ENCODE measurements around the gene ZNF536. TPM values are rescaled to one million over a fixed set of nuclear protein-coding genes. Genes with fewer than 3 reads are reported as not detected.
"Not testable (repeated sequence)": the region's sequence is repeated elsewhere in the genome, so short reads cannot be mapped to it uniquely, and the experiment has no call there.

ZNF536 gene
- total RNA-seq, 1 experiment from 2014 or later, result 0.35 TPM

- TF ChIP-seq ZNF121 (CRISPR knock-in tag; IDR thresholded peaks at IDR 0.05) (no peak), ZNF512 (CRISPR knock-in tag; IDR thresholded peaks at IDR 0.05; ENCODE audit: borderline replicate concordance) (no peak), NR3C1 (CRISPR knock-in tag; conservative IDR thresholded peaks at IDR 0.05; ENCODE audit: low read depth) (no peak)
- Mint-ChIP-seq H3K27ac (no peak overlapping the region), H3K9me3 (peaks cover 1% of the 10 kb centered on the region; the same call in 1 of the 2 replicates), H3K27me3 (ENCODE audit: low read depth) (peaks cover 7% of the 10 kb centered on the region), H3K4me1 (peaks cover 35% of the 10 kb centered on the region), H3K36me3 (no peaks in the 10 kb centered on the region), H3K4me3 (no peak overlapping the region)
- ChIA-PET POLR2A (no interaction called here), CTCF (interaction anchor here (0.7 kb wide), 1 partner anchor 105 kb away, joined by 3 read pairs; no protein-coding TSS in a partner anchor)
- no peak for DNase-seq (ENCODE audit: low spot score)
- ATAC-seq, result no peak
These were observed 21.7 kb downstream of the ZNF536 start for GRCh38 chr19:30393729-30394480.

- POLR2A ChIA-PET, result no interaction called here
- no peak for ATAC-seq
- Mint-ChIP-seq H3K27me3 (ENCODE audit: low read depth) (peaks cover 7% of the 10 kb centered on the region), H3K27ac (no peak overlapping the region), H3K4me1 (peaks cover 35% of the 10 kb centered on the region), H3K36me3 (no peaks in the 10 kb centered on the region), H3K4me3 (no peak overlapping the region), H3K9me3 (peaks cover 6% of the 10 kb centered on the region; the same call in 1 of the 2 replicates)
- CTCF ChIA-PET, result interaction anchor here (0.7 kb wide), 1 partner anchor 104 kb away, joined by 3 read pairs; no protein-coding TSS in a partner anchor
- DNase-seq (ENCODE audit: low spot score), result no peak
- TF ChIP-seq TEAD4 (CRISPR knock-in tag; IDR thresholded peaks at IDR 0.05) (no peak), JUN (CRISPR knock-in tag; IDR thresholded peaks at IDR 0.05) (no peak)
These were observed 22.4 kb downstream of the ZNF536 start for GRCh38 chr19:30394481-30395151.

DNA sequence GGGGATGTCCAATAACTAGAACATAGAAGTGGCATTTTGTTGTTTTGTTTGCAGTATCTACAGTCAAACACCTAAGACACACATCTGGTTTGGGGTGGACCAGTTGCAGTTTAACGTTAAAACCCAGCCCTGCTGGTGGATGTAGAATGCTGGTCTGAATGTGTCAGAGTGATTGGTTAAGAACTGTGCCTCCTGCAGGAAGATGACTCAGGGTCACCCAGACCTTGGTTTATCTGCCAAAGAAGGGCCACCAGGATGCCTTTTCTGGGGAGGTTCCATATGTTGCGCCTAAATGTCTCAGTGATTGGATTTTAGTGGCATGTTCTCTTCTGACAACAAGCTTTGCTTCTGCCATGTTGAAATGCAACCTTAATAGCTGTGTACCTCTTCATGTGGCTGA, 23.1 kb downstream of the ZNF536 start:
- H3K4me3 Mint-ChIP-seq, result no peak overlapping the region
- no peak overlapping the region for H3K27ac Mint-ChIP-seq
- ATAC-seq (no peak), DNase-seq (ENCODE audit: low spot score) (no peak)
- peaks cover 6% of the 10 kb centered on the region; the same call in 1 of the 2 replicates for H3K9me3 Mint-ChIP-seq
- CTCF ChIA-PET, result no interaction called here
- H3K4me1 Mint-ChIP-seq, result peaks cover 33% of the 10 kb centered on the region
- H3K36me3 Mint-ChIP-seq, result no peaks in the 10 kb centered on the region
- TF ChIP-seq JAZF1 (CRISPR knock-in tag; IDR thresholded peaks at IDR 0.05) (no peak), AR (CRISPR knock-in tag; IDR thresholded peaks at IDR 0.05) (no peak)
- peaks cover 7% of the 10 kb centered on the region for H3K27me3 Mint-ChIP-seq (ENCODE audit: low read depth)
- POLR2A ChIA-PET, result no interaction called here

- CTCF ChIA-PET; POLR2A ChIA-PET; H3K9me3 Mint-ChIP-seq; H3K27ac Mint-ChIP-seq; ATAC-seq; H3K27me3 Mint-ChIP-seq (ENCODE audit: low read depth); H3K36me3 Mint-ChIP-seq; H3K4me3 Mint-ChIP-seq; DNase-seq (ENCODE audit: low spot score); H3K4me1 Mint-ChIP-seq: not testable (repeated sequence)
These were observed 26.4 kb downstream of the ZNF536 start for GRCh38 chr19:30398539-30398938.

- no peak overlapping the region for H3K27ac Mint-ChIP-seq
- ATAC-seq (no peak), DNase-seq (ENCODE audit: low spot score) (no peak)
- H3K9me3 Mint-ChIP-seq, result peaks cover 6% of the 10 kb centered on the region; the same call in 1 of the 2 replicates
- peaks cover 16% of the 10 kb centered on the region for H3K4me1 Mint-ChIP-seq
- no peak overlapping the region for H3K4me3 Mint-ChIP-seq
- no peaks in the 10 kb centered on the region for H3K36me3 Mint-ChIP-seq
- H3K27me3 Mint-ChIP-seq (ENCODE audit: low read depth), result no peaks in the 10 kb centered on the region; the same call in 1 of the 2 replicates
- CTCF ChIA-PET, result interaction anchor here (0.6 kb wide), 1 partner anchor 623 kb away, joined by 3 read pairs; no protein-coding TSS in a partner anchor
- POLR2A ChIA-PET, result no interaction called here
- TF ChIP-seq, protein P1, sequence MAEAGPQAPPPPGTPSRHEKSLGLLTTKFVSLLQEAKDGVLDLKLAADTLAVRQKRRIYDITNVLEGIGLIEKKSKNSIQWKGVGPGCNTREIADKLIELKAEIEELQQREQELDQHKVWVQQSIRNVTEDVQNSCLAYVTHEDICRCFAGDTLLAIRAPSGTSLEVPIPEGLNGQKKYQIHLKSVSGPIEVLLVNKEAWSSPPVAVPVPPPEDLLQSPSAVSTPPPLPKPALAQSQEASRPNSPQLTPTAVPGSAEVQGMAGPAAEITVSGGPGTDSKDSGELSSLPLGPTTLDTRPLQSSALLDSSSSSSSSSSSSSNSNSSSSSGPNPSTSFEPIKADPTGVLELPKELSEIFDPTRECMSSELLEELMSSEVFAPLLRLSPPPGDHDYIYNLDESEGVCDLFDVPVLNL (CRISPR knock-in tag; IDR thresholded peaks at IDR 0.05; ENCODE audit: borderline replicate concordance, low read depth), result no peak
- TF ChIP-seq ATF1 (CRISPR knock-in tag; IDR thresholded peaks at IDR 0.05) (no peak), FOXK1 (CRISPR knock-in tag; IDR thresholded peaks at IDR 0.05) (no peak), TCF7 (CRISPR knock-in tag; IDR thresholded peaks at IDR 0.05; ENCODE audit: low read depth) (no peak), ZNF317 (CRISPR knock-in tag; IDR thresholded peaks at IDR 0.05; ENCODE audit: borderline replicate concordance, low read depth) (no peak), NR1H2 (CRISPR knock-in tag; IDR thresholded peaks at IDR 0.05) (no peak), ELF4 (CRISPR knock-in tag; IDR thresholded peaks at IDR 0.05; ENCODE audit: low read depth) (no peak), NFATC4 (CRISPR knock-in tag; IDR thresholded peaks at IDR 0.05) (no peak)
- TF ChIP-seq, protein P2, sequence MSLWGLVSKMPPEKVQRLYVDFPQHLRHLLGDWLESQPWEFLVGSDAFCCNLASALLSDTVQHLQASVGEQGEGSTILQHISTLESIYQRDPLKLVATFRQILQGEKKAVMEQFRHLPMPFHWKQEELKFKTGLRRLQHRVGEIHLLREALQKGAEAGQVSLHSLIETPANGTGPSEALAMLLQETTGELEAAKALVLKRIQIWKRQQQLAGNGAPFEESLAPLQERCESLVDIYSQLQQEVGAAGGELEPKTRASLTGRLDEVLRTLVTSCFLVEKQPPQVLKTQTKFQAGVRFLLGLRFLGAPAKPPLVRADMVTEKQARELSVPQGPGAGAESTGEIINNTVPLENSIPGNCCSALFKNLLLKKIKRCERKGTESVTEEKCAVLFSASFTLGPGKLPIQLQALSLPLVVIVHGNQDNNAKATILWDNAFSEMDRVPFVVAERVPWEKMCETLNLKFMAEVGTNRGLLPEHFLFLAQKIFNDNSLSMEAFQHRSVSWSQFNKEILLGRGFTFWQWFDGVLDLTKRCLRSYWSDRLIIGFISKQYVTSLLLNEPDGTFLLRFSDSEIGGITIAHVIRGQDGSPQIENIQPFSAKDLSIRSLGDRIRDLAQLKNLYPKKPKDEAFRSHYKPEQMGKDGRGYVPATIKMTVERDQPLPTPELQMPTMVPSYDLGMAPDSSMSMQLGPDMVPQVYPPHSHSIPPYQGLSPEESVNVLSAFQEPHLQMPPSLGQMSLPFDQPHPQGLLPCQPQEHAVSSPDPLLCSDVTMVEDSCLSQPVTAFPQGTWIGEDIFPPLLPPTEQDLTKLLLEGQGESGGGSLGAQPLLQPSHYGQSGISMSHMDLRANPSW (CRISPR knock-in tag; conservative IDR thresholded peaks at IDR 0.05; ENCODE audit: low read depth), result no peak
These were observed 29.8 kb downstream of the ZNF536 start for GRCh38 chr19:30401956-30402355.
